Activated T-helper 2 cell treated with anti-CD3 and anti-CD28 coated beads, Interferon-gamma antibody, Interleukin-2, Interleukin-4, amounts not matched to agents 10 μg/mL and 5 μg/mL and 100 μg/mL, durations not matched to agents 14 hours and 24 hours and 36 hours (primary cell): ENCODE measurements around the gene KLHDC4. TPM values are rescaled to one million over a fixed set of nuclear protein-coding genes. Genes with fewer than 3 reads are reported as not detected.

Experiments
- DNase-seq: peaks from one replicate; pipeline ENCODE4 v3.0.0; 2021; ENCODE audit warnings: low spot score
- H3K27ac Mint-ChIP-seq: one replicate; pipeline ENCODE4 v1.8.0; 2021; ENCODE audit warnings: mixed read lengths
- H3K27me3 Mint-ChIP-seq: one replicate; pipeline ENCODE4 v1.8.0; 2021; ENCODE audit warnings: low read depth, mixed read lengths
- H3K36me3 Mint-ChIP-seq: one replicate; pipeline ENCODE4 v1.8.0; 2021; ENCODE audit warnings: low read depth, mixed read lengths
- H3K4me1 Mint-ChIP-seq: one replicate; pipeline ENCODE4 v1.8.0; 2021; ENCODE audit warnings: low read depth, mixed read lengths
- H3K4me3 Mint-ChIP-seq: one replicate; pipeline ENCODE4 v1.8.0; 2021; ENCODE audit warnings: low read depth, mild to moderate bottlenecking, moderate library complexity, mixed read lengths
- H3K9me3 Mint-ChIP-seq: one replicate; pipeline ENCODE4 v1.8.0; 2021; ENCODE audit warnings: mixed read lengths
- intact Hi-C: fragments of 100-400 bp; cut with micrococcal nuclease; formaldehyde crosslinking; loops from one replicate; pipeline ENCODE4 v1.15.1; 2023
- total RNA-seq: library from RNA; stranded (reverse); gene quantifications from 2 replicates; pipeline ENCODE4 v1.2.3, GENCODE V29; 2022

Gene KLHDC4
- total RNA-seq, 1 donor from 2014 or later: 73.1 TPM

GRCh38 chr16:87747626-87748414 lies 18.0 kb downstream of the KLHDC4 start:
- intact Hi-C loops: no loop called here
- H3K4me3 Mint-ChIP-seq: no peak overlapping the region
- peaks cover 2% of the 10 kb centered on the region for H3K4me1 Mint-ChIP-seq
- H3K9me3 Mint-ChIP-seq: no peaks in the 10 kb centered on the region
- no peaks in the 10 kb centered on the region for H3K27me3 Mint-ChIP-seq
- DNase-seq: no peak
- peaks cover 62% of the 10 kb centered on the region for H3K36me3 Mint-ChIP-seq
- no peak overlapping the region for H3K27ac Mint-ChIP-seq

GRCh38 chr16:87746178-87746577 lies 19.6 kb downstream of the KLHDC4 start:
- Mint-ChIP-seq H3K4me1 (peaks cover 2% of the 10 kb centered on the region), H3K27me3 (no peaks in the 10 kb centered on the region), H3K9me3 (no peaks in the 10 kb centered on the region), H3K27ac (no peak overlapping the region), H3K36me3 (peaks cover 59% of the 10 kb centered on the region), H3K4me3 (no peak overlapping the region)
- intact Hi-C loops: no loop called here
- no peak for DNase-seq

- Mint-ChIP-seq H3K36me3 (peaks cover 58% of the 10 kb centered on the region), H3K4me1 (peaks cover 4% of the 10 kb centered on the region), H3K4me3 (no peak overlapping the region), H3K27ac (no peak overlapping the region), H3K9me3 (no peaks in the 10 kb centered on the region), H3K27me3 (no peaks in the 10 kb centered on the region)
- no peak for DNase-seq
- intact Hi-C loops: no loop called here
Observed at GRCh38 chr16:87744750-87745514, 20.9 kb downstream of the KLHDC4 start.

GRCh38 chr16:87742781-87743490 lies 22.9 kb downstream of the KLHDC4 start:
- no peak for DNase-seq
- no peak overlapping the region for H3K4me3 Mint-ChIP-seq
- H3K27me3 Mint-ChIP-seq: no peaks in the 10 kb centered on the region
- H3K36me3 Mint-ChIP-seq: peaks cover 42% of the 10 kb centered on the region
- peaks cover 2% of the 10 kb centered on the region for H3K4me1 Mint-ChIP-seq
- H3K9me3 Mint-ChIP-seq: no peaks in the 10 kb centered on the region
- H3K27ac Mint-ChIP-seq: no peak overlapping the region
- intact Hi-C loops: no loop called here

GRCh38 chr16:87741700-87742415 lies 23.9 kb downstream of the KLHDC4 start:
- Mint-ChIP-seq H3K4me3 (no peak overlapping the region), H3K36me3 (peaks cover 35% of the 10 kb centered on the region), H3K9me3 (no peaks in the 10 kb centered on the region), H3K27me3 (no peaks in the 10 kb centered on the region), H3K27ac (no peak overlapping the region), H3K4me1 (peaks cover 1% of the 10 kb centered on the region)
- intact Hi-C loops: no loop called here
- DNase-seq: no peak

- no peak for DNase-seq
- H3K4me3 Mint-ChIP-seq: no peak overlapping the region
- no peaks in the 10 kb centered on the region for H3K27me3 Mint-ChIP-seq
- peaks cover 1% of the 10 kb centered on the region for H3K4me1 Mint-ChIP-seq
- intact Hi-C loops: no loop called here
- H3K36me3 Mint-ChIP-seq: peaks cover 37% of the 10 kb centered on the region
- H3K27ac Mint-ChIP-seq: peak overlapping the region; percentile 15
- no peaks in the 10 kb centered on the region for H3K9me3 Mint-ChIP-seq
Observed at GRCh38 chr16:87740909-87741424, 24.8 kb downstream of the KLHDC4 start.

- intact Hi-C loops: no loop called here
- Mint-ChIP-seq H3K27ac (peak overlapping the region; percentile 15), H3K9me3 (no peaks in the 10 kb centered on the region), H3K4me1 (peaks cover 1% of the 10 kb centered on the region), H3K27me3 (no peaks in the 10 kb centered on the region), H3K4me3 (no peak overlapping the region), H3K36me3 (peaks cover 34% of the 10 kb centered on the region)
- no peak for DNase-seq
Observed at GRCh38 chr16:87740441-87740840, 25.3 kb downstream of the KLHDC4 start.

- H3K36me3 Mint-ChIP-seq: peaks cover 29% of the 10 kb centered on the region
- no peaks in the 10 kb centered on the region for H3K27me3 Mint-ChIP-seq
- H3K27ac Mint-ChIP-seq: no peak overlapping the region
- intact Hi-C loops: no loop called here
- peaks cover 1% of the 10 kb centered on the region for H3K4me1 Mint-ChIP-seq
- no peak for DNase-seq
- no peaks in the 10 kb centered on the region for H3K9me3 Mint-ChIP-seq
- no peak overlapping the region for H3K4me3 Mint-ChIP-seq
Observed at GRCh38 chr16:87739801-87740200, 26.0 kb downstream of the KLHDC4 start.

- intact Hi-C loops: no loop called here
- Mint-ChIP-seq H3K4me1 (peaks cover 7% of the 10 kb centered on the region), H3K27ac (no peak overlapping the region), H3K36me3 (peaks cover 26% of the 10 kb centered on the region), H3K27me3 (no peaks in the 10 kb centered on the region), H3K4me3 (no peak overlapping the region), H3K9me3 (no peaks in the 10 kb centered on the region)
- DNase-seq: no peak
Observed at GRCh38 chr16:87736008-87736382, 29.8 kb downstream of the KLHDC4 start.

GRCh38 chr16:87735270-87736007 lies 30.3 kb downstream of the KLHDC4 start:
- Mint-ChIP-seq H3K27ac (no peak overlapping the region), H3K4me1 (peaks cover 5% of the 10 kb centered on the region), H3K4me3 (no peak overlapping the region), H3K27me3 (no peaks in the 10 kb centered on the region), H3K36me3 (peaks cover 26% of the 10 kb centered on the region), H3K9me3 (no peaks in the 10 kb centered on the region)
- DNase-seq: no peak
- intact Hi-C loops: no loop called here

GRCh38 chr16:87734644-87735043 lies 31.1 kb downstream of the KLHDC4 start:
- Mint-ChIP-seq H3K27ac (no peak overlapping the region), H3K36me3 (peaks cover 31% of the 10 kb centered on the region), H3K27me3 (no peaks in the 10 kb centered on the region), H3K9me3 (no peaks in the 10 kb centered on the region), H3K4me3 (no peak overlapping the region), H3K4me1 (peaks cover 5% of the 10 kb centered on the region)
- intact Hi-C loops: no loop called here
- DNase-seq: no peak

GRCh38 chr16:87733190-87733589 lies 32.6 kb downstream of the KLHDC4 start:
- Mint-ChIP-seq H3K4me3 (no peak overlapping the region), H3K9me3 (no peaks in the 10 kb centered on the region), H3K36me3 (peaks cover 38% of the 10 kb centered on the region), H3K4me1 (peaks cover 5% of the 10 kb centered on the region), H3K27me3 (no peaks in the 10 kb centered on the region), H3K27ac (no peak overlapping the region)
- intact Hi-C loops: no loop called here
- no peak for DNase-seq
